LNCaP clone FGC (cell line): Measurements from ENCODE around the gene GLB1L3.

Experiments used
- DNase-seq: peaks from one replicate; pipeline ENCODE4 v3.0.0-alpha.2; 2011; ENCODE audit warnings: low read depth
- H3K4me3 ChIP-seq: 2 replicates; pipeline ENCODE4 v1.5.1; 2011; ENCODE audit warnings: mild to moderate bottlenecking, low read depth, low read length, control low read depth
- TF ChIP-seq, protein P1 (sequence below): IDR thresholded peaks from 2 replicates; pipeline ENCODE4 v1.5.1; 2012; ENCODE audit warnings: mild to moderate bottlenecking; ENCODE audit not compliant: control insufficient read depth, insufficient read depth; ENCODE audit errors: extremely low read depth

The GLB1L3 gene

DNA sequence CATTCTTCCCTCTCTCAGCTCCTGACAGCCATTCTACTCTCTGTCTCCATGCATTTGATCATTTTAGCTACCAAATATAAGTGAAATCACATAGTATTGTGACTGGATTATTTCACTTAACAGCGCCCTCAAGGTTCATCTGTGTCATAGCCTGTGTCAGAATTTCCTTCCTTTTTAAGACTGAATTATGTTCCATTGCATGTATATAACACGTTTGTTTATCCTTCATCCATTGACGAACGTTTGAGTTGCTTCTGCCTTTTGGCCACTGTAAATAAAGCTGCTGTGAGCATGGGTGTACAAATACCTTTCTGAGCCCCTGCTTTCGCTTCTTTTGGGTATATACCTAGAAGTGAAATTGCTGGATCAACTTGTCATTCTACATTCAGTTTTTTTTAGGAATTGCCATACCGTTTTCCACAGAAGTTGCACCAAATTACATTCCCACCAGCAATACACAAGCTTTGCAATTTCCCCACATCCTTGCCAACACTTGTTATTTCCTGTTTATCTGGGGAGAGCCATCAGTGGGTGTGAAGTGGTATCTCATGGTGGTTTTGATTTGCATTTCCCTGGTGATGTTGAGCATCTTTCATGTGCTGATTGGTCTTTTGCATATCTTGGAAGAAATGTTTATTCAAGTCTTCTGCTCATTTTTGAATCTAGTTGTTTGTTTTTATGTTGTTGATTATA, 73.1 kb downstream of the GLB1L3 start:
- no peak for DNase-seq
- TF ChIP-seq, protein P1, sequence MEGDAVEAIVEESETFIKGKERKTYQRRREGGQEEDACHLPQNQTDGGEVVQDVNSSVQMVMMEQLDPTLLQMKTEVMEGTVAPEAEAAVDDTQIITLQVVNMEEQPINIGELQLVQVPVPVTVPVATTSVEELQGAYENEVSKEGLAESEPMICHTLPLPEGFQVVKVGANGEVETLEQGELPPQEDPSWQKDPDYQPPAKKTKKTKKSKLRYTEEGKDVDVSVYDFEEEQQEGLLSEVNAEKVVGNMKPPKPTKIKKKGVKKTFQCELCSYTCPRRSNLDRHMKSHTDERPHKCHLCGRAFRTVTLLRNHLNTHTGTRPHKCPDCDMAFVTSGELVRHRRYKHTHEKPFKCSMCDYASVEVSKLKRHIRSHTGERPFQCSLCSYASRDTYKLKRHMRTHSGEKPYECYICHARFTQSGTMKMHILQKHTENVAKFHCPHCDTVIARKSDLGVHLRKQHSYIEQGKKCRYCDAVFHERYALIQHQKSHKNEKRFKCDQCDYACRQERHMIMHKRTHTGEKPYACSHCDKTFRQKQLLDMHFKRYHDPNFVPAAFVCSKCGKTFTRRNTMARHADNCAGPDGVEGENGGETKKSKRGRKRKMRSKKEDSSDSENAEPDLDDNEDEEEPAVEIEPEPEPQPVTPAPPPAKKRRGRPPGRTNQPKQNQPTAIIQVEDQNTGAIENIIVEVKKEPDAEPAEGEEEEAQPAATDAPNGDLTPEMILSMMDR = no peak
- no peak overlapping the region for H3K4me3 ChIP-seq

DNA sequence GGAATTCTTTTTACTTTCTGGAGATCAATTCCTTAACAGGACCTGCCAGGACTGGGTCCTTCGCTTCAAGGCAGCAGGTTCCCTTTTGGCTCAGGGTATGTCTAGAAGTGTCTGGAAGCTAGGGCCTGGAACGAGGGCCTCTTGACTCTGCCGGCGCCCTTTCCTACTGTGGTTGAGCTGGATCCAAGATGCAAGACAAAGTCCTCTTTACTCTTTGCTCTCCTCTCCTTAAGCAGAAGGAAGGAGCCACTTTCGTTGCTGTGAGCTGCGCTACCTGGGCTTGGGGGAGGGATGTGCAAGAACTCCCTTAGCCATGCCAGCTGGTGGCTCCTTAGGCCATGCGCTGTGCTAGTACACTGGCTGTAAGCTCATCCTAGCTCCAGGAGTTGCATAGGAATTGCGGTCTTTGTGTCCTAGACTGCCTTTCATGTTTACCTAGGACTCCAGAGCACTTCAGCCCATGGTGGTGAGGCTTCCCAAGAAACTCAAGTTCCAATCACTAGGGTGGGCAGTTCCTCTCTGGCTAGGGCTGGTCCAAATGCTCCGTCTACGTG, 73.7 kb downstream of the GLB1L3 start:
- no peak for DNase-seq
- no peak overlapping the region for H3K4me3 ChIP-seq
- TF ChIP-seq, protein P1 = no peak

DNA sequence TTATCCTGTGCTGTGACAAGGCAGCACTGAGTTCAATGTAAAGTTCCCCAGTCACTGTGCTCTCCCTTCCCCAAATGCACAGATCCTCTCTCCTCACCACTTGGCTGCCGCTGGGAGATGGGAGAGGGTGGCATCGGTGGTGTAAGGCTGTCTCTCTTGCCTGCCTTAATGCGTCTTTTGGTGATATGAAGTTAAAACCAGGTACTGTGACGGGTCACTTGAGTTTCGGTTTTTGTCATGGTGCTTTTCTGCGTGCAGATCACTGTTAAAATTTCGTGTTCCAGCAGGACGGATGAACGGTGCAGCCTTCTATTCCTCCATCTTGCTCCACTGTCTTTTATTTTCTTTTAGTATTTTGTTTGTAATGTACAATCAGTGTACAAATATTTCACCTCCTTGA, 74.2 kb downstream of the GLB1L3 start:
- TF ChIP-seq, protein P1 = no peak
- DNase-seq = no peak
- H3K4me3 ChIP-seq = no peak overlapping the region

DNA sequence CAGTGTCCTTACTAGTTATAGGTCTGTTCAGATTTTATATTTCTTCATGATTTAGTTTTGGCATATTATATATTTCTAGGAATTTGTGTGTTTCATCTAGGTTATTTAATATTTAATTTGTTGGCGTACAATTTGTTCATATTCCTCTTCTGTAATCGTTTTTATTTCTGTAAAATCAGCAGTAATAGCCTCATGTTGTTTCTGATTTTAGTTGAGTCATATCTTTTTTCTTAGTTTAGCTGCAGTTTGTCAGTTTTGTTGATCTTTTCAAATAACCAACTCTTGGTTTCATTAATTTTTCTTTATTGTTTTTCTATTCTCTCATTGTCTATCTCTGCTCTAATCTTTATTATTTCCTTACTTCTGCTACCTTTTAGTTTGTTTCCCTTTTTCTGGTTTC, 75.9 kb downstream of the GLB1L3 start:
- TF ChIP-seq, protein P1 = no peak
- no peak for DNase-seq
- no peak overlapping the region for H3K4me3 ChIP-seq

DNA sequence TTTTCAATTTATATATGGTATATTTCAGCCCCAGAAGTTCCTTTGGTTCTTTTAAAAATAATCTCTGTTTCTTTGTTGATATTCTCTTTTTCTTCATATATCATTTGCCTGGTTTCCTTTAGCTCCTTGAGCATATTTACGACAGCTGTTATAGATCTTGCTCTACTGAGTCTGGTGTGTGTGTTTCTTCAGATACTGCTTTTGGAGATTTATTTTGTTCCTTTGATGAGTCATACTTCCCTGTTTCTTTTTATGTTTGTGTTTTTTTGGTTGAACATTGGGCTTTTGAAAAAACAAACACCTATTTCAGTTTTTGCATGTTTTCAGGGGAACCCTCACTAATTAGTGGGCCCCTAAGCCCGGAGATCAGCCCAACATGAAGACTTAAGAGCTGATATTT, 79.0 kb downstream of the GLB1L3 start:
- H3K4me3 ChIP-seq = no peak overlapping the region
- DNase-seq = no peak
- TF ChIP-seq, protein P1 = no peak

DNA sequence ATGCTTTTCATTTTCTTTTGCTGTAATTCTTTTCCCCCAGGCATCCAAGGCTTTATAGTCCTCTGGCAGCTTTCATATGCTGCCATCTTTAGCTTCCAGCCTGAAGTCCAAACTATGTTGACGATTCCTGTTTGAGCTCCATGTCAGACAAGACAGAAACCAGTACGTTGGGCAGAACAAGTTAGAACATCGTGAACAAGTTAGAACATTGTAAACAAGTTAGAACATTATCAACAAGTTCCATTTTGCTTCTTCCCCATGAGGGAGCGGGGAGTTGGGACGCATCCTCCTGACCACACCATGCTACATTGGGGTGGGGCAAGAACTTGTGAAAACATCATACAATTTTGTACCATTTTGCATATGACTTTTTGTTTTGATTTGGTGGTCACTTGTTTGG, 79.5 kb downstream of the GLB1L3 start:
- DNase-seq = peak; percentile 54
- no peak overlapping the region for H3K4me3 ChIP-seq
- TF ChIP-seq, protein P1 = no peak
